Thoracic aorta (tissue), 2 donors: ENCODE results near the gene ESYT2. TPM values are rescaled to one million over a fixed set of nuclear protein-coding genes. Genes with fewer than 3 reads are reported as not detected.

Source experiments
- ATAC-seq: fragments of 150-250 bp; one replicate; pipeline ENCODE4 v1.8.0; 2017; ENCODE audit warnings: low read depth; ENCODE audit not compliant: insufficient number of reproducible peaks, low FRiP score
- DNase-seq: peaks from one replicate; pipeline ENCODE4 v3.0.0-alpha.2; 2020; ENCODE audit warnings: low spot score
- H3K27ac ChIP-seq, 2 donors: fragments of 200-600 bp; sonication (generic); 1 replicate in 1 of 2; 2 replicates in 1 of 2; pipeline ENCODE4 v1.5.1; 2016; ENCODE audit warnings: mild to moderate bottlenecking in 2 of 2, moderate library complexity in 2 of 2
- H3K27me3 ChIP-seq: fragments of 200-600 bp; sonication (generic); replicated peaks from 2 replicates; pipeline ENCODE4 v1.6.0; 2016; ENCODE audit warnings: mild to moderate bottlenecking; ENCODE audit not compliant: insufficient read depth
- H3K36me3 ChIP-seq: fragments of 200-600 bp; sonication (generic); one replicate; pipeline ENCODE4 v1.5.1; 2016
- H3K4me1 ChIP-seq, 2 donors: fragments of 200-600 bp; sonication (generic); 1 replicate in 1 of 2; 2 replicates in 1 of 2; pipeline versions ENCODE4 v1.5.1 to v1.6.0; 2016; ENCODE audit warnings: low read depth in 2 of 2, mild to moderate bottlenecking in 1 of 2; ENCODE audit not compliant: control insufficient read depth in 1 of 2
- H3K4me3 ChIP-seq: fragments of 200-600 bp; sonication (generic); 2 replicates; pipeline ENCODE4 v1.5.1; 2016; ENCODE audit warnings: mild to moderate bottlenecking
- H3K9me3 ChIP-seq: fragments of 200-600 bp; sonication (generic); 2 replicates; pipeline ENCODE4 v1.5.1; 2016
- CTCF ChIP-seq: fragments of 200-600 bp; sonication (generic); IDR thresholded peaks from one replicate; pipeline ENCODE4 v1.5.1; 2019; ENCODE audit warnings: antibody characterized with exemption
- total RNA-seq, 2 donors: library from RNA; depleted of rRNA; stranded (reverse); fragments of >200 nt; gene quantifications; one replicate each; pipeline versions ENCODE4 v1.1.0 to v1.2.3, GENCODE V29; 2016

The ESYT2 gene
- total RNA-seq, 2 donors from 2014 or later = 196 to 218 TPM

- no peak for TF ChIP-seq CTCF
- Histone ChIP-seq H3K4me1 (peaks cover 36 to 67% of the 10 kb centered on the region in 2 donors), H3K27ac (peak overlapping the region; percentile 92), H3K36me3 (peaks cover 4% of the 10 kb centered on the region), H3K4me3 (no peak overlapping the region), H3K27me3 (no peaks in the 10 kb centered on the region), H3K9me3 (no peaks in the 10 kb centered on the region)
- ATAC-seq = no peak
- no peak for DNase-seq
Observed at GRCh38 chr7:158781974-158782664, 47.2 kb downstream of the ESYT2 start.

DNA sequence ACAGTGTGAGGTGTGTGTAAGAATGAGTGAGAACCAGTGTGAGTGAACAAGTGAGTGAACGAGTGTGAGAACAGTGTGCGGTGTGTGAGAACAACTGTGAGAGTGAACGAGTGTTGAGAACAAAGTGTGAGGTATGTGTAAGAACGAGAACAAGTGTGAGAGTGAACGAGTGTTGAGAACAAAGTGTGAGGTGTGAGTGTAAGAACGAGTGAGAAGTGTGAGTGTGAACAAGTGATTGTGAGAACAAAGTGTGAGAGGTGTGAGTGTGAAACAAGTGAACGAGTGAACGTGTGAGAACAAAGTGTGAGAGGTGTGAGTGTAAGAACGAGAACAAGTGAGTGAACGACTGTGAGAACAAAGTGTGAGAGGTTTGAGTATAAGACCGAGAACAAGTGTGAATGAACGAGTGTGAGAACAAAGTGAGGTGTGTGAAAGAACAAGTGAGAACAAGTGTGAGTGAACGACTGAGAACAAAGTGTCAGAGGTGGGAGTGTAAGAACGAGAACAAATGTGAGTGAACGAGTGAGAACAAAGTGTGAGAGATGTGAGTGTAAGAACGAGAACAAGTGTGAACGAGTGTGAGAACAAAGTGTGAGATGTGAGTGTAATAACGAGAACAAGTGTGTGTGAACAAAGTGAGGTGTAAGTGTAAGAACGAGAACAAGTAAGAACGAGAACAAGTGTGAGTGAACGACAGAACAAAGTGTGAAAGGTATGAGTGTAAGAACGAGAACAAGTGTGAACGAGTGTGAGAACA lies 47.9 kb downstream of the ESYT2 start:
- peaks cover 29 to 59% of the 10 kb centered on the region in 2 donors for H3K4me1 ChIP-seq
- H3K4me3 ChIP-seq = no peak overlapping the region
- no peak for DNase-seq
- no peak overlapping the region for H3K27ac ChIP-seq
- no peak for TF ChIP-seq CTCF
- peaks cover 4% of the 10 kb centered on the region for H3K36me3 ChIP-seq
- no peaks in the 10 kb centered on the region for H3K27me3 ChIP-seq
- no peaks in the 10 kb centered on the region for H3K9me3 ChIP-seq
- no peak for ATAC-seq

GRCh38 chr7:158779061-158780000 lies 50.0 kb downstream of the ESYT2 start:
- H3K36me3 ChIP-seq = peaks cover 4% of the 10 kb centered on the region
- H3K27ac ChIP-seq = peak overlapping the region; percentile 10 to 31
- ATAC-seq = no peak
- TF ChIP-seq CTCF = no peak
- no peak overlapping the region for H3K4me3 ChIP-seq
- peaks cover 22 to 44% of the 10 kb centered on the region in 2 donors for H3K4me1 ChIP-seq
- no peak for DNase-seq
- no peaks in the 10 kb centered on the region for H3K27me3 ChIP-seq
- no peaks in the 10 kb centered on the region for H3K9me3 ChIP-seq

DNA sequence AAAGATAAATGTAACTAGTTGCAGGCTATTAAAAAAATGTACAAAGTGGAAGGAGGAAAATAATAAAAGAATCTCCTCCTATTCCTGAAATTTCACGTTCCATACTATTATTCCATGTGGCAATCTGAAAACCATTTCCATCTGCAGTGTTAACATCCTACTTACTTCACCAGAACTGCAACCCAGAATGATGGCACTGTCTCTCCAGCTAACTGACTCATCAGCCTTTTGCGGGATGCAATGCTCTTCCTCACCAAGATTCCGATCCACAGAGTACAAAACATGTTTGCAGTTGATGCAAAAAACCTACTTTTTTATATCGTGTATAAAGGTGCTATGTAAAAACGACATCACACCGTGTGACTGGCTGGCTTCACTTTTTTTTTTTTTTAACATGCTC lies 50.8 kb downstream of the ESYT2 start:
- TF ChIP-seq CTCF = no peak
- DNase-seq (no peak), ATAC-seq (no peak)
- Histone ChIP-seq H3K4me1 (peaks cover 14 to 35% of the 10 kb centered on the region in 2 donors), H3K36me3 (peaks cover 7% of the 10 kb centered on the region), H3K27me3 (no peaks in the 10 kb centered on the region), H3K27ac (no peak overlapping the region), H3K4me3 (no peak overlapping the region), H3K9me3 (no peaks in the 10 kb centered on the region)
